ENCODE measurements around the gene TUSC2. TPM values are rescaled to one million over a fixed set of nuclear protein-coding genes. Genes with fewer than 3 reads are reported as not detected.

TUSC2 gene
- total and polyA plus RNA-seq, 3 donors from 2014 or later = 32.7 to 44.5 (median 43.4) TPM

DNA sequence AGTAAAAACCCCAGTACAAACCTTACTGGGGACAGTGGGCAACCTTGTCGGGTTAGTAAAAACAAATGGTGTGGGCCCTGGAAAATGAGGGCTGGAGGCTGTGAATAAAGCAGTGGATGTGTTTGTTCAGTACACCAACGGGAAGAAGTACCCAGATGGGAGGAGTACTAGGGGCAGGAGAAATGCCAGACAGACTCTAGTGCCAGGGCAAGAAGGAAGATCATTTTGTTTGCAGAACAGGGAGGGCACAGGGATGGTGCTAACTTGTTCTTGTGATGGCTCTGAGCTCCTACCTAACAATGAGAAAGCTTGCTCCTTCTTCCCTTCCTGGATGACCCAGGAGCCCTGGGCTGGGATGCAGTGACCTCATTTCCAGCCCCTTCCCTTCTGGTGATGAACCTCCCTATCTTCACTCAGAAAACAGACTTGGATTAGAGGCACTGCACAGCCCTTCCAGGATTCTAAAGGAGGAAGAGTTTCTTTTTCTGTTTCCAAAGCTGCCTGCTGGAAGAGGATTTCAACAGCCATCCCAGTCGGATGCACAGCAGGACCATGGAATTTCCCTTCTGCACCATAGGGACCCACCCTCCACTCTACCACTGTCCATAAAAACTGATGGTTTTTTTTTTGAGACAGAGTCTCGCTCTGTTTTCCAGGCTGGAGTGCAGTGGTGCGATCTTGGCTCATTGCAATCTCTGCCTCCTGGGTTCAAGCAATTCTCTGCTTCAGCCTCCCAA lies 6.5 kb upstream of the TUSC2 start:
- Histone ChIP-seq H3K36me3 (ENCODE audit: low read depth, missing control alignments) (no peaks in the 10 kb centered on the region), H3K4me3 (no peak overlapping the region), H3K27ac (peak overlapping the region in 1 of 2 donors; percentile 74), H3K9me3 (no peaks in the 10 kb centered on the region), H3K4me1 (peaks cover 35% of the 10 kb centered on the region), H3K27me3 (no peaks in the 10 kb centered on the region)
- no peak for DNase-seq
- 72% methylated on average over 5 of the region's 5 CpGs for WGBS, 2 donors
- no peak for TF ChIP-seq POLR2A (IDR thresholded peaks at IDR 0.05)
- TF ChIP-seq, protein P1, sequence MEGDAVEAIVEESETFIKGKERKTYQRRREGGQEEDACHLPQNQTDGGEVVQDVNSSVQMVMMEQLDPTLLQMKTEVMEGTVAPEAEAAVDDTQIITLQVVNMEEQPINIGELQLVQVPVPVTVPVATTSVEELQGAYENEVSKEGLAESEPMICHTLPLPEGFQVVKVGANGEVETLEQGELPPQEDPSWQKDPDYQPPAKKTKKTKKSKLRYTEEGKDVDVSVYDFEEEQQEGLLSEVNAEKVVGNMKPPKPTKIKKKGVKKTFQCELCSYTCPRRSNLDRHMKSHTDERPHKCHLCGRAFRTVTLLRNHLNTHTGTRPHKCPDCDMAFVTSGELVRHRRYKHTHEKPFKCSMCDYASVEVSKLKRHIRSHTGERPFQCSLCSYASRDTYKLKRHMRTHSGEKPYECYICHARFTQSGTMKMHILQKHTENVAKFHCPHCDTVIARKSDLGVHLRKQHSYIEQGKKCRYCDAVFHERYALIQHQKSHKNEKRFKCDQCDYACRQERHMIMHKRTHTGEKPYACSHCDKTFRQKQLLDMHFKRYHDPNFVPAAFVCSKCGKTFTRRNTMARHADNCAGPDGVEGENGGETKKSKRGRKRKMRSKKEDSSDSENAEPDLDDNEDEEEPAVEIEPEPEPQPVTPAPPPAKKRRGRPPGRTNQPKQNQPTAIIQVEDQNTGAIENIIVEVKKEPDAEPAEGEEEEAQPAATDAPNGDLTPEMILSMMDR (IDR thresholded peaks at IDR 0.05) = no peak
- intact Hi-C loops (cut with DNase I; ENCODE audit: low total_unique reads) = no loop called here

DNA sequence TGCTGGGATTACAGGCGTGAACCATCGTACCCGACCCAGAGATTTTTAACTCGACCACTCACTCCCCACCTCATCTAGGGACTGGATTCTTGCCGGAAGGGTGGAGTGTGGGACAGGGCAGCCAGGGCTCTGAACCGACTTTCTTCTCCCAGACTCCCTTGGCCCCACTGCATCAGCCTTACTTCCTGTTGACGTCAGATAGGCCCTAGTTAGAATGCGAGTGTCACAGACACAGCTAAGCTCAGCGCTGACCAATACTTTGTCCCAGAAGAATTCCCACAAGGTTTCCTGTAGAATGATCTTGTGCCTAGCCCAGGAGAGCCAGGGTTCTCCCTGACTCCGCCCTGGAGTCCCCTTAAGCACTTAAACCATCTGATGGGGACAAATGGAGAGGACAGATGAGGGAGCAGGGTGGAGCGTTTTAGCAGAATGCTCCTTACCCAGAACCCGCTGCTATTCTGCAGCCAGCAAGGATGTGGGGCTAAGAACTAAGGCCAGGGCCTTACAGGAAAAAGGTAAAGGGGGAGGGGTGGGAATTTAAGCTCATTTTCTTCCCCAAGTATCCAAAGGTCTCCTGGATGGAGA lies 5.8 kb upstream of the TUSC2 start:
- no peaks in the 10 kb centered on the region for H3K36me3 ChIP-seq (ENCODE audit: low read depth, missing control alignments)
- H3K4me3 ChIP-seq = no peak overlapping the region
- H3K27me3 ChIP-seq = no peaks in the 10 kb centered on the region
- H3K9me3 ChIP-seq = no peaks in the 10 kb centered on the region
- H3K4me1 ChIP-seq = peaks cover 35% of the 10 kb centered on the region
- intact Hi-C loops (cut with DNase I; ENCODE audit: low total_unique reads) = no loop called here
- 62 to 73% methylated on average over 12 of the region's 12 CpGs for WGBS, 2 donors
- no peak for DNase-seq
- TF ChIP-seq, protein P1 (IDR thresholded peaks at IDR 0.05) = no peak
- TF ChIP-seq POLR2A (IDR thresholded peaks at IDR 0.05) = no peak
- H3K27ac ChIP-seq = peak overlapping the region in 1 of 2 donors; percentile 74

GRCh38 chr3:50331364-50331907 lies 3.4 kb upstream of the TUSC2 start:
- Histone ChIP-seq H3K9me3 (no peaks in the 10 kb centered on the region), H3K4me1 (peaks cover 42% of the 10 kb centered on the region), H3K27me3 (no peaks in the 10 kb centered on the region), H3K4me3 (no peak overlapping the region), H3K27ac (no peak overlapping the region), H3K36me3 (ENCODE audit: low read depth, missing control alignments) (no peaks in the 10 kb centered on the region)
- DNase-seq = no peak
- 94 to 96% methylated on average over 15 to 19 of the region's 19 CpGs for WGBS, 2 donors
- TF ChIP-seq, protein P1 (IDR thresholded peaks at IDR 0.05) = no peak
- TF ChIP-seq POLR2A (IDR thresholded peaks at IDR 0.05) = no peak
- intact Hi-C loops (cut with DNase I; ENCODE audit: low total_unique reads) = no loop called here

GRCh38 chr3:50330330-50330729 lies 2.3 kb upstream of the TUSC2 start:
- 88 to 91% methylated on average over 10 of the region's 10 CpGs for WGBS, 2 donors

More at GRCh38 chr3:50330330-50330729, 2.3 kb upstream of the TUSC2 start:
- Histone ChIP-seq H3K27ac (no peak overlapping the region), H3K27me3 (no peaks in the 10 kb centered on the region), H3K4me1 (peaks cover 31% of the 10 kb centered on the region), H3K4me3 (no peak overlapping the region), H3K9me3 (no peaks in the 10 kb centered on the region), H3K36me3 (ENCODE audit: low read depth, missing control alignments) (no peaks in the 10 kb centered on the region)
- no peak for DNase-seq
- TF ChIP-seq POLR2A (IDR thresholded peaks at IDR 0.05) = no peak
- TF ChIP-seq, protein P1 (IDR thresholded peaks at IDR 0.05) = no peak
- intact Hi-C loops (cut with DNase I; ENCODE audit: low total_unique reads) = no loop called here

All from testis (tissue), 3 donors.